NOMO-1 treated with DMSO at 0.1 percent for 48 hours (cell line): Measurements from ENCODE around the gene UBE2D4.
"Not testable (repeated sequence)": the region's sequence is repeated elsewhere in the genome, so short reads cannot be mapped to it uniquely, and the experiment has no call there.

Experiments used
- DNase-seq: peaks from one replicate; lab custom pipeline; 2025; ENCODE audit not compliant: unreplicated experiment; lab: John Stamatoyannopoulos, UW

Gene UBE2D4

DNA sequence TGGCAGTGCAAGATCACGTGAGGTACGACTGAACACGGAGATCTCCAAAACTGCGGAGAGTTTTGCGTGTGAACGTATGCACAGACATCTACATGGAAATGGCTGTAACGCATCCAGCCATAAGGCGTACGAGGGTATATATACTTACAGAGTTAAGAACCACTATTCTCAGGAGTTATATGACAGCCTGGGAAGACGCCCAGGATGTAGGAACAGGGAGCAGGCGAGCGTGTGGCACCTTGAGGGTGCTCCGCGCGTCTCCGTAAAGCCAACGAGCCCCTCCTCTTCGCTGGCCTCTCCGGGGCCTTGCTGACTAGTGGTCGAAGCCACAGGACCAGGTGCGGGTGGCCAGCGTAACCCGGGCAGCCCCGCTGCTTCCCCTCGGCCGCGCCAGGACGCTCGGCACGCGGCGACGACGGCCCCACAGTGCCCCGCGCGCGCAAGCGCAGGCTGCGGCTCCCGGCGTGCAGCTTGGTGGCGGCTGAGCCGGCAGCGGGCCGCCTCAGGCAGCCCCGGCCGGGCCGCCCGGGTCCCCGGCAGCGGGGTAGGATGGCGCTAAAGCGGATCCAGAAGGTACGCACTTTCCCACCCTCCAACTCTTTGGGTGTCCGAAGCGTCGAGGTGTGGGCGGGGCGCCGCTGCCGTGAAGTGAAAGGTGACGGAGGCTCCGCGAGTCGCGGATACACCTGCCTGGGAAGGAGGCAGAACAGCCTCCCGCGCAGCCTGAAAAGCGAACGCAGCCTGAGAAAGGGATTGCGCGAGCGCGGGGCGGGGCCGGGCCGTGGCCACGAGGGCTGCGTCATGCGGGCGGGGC lies at the start of gene UBE2D4:
UBE2D4 (plus strand) TSS at position 453 of the 814 bp plus-strand sequence; CDS start at position 550, 97 bp downstream.
- DNase-seq, result peak; percentile 78

GRCh38 chr7:43876976-43877745 lies 49.1 kb upstream of the UBE2D4 start:
- no peak for DNase-seq

DNA sequence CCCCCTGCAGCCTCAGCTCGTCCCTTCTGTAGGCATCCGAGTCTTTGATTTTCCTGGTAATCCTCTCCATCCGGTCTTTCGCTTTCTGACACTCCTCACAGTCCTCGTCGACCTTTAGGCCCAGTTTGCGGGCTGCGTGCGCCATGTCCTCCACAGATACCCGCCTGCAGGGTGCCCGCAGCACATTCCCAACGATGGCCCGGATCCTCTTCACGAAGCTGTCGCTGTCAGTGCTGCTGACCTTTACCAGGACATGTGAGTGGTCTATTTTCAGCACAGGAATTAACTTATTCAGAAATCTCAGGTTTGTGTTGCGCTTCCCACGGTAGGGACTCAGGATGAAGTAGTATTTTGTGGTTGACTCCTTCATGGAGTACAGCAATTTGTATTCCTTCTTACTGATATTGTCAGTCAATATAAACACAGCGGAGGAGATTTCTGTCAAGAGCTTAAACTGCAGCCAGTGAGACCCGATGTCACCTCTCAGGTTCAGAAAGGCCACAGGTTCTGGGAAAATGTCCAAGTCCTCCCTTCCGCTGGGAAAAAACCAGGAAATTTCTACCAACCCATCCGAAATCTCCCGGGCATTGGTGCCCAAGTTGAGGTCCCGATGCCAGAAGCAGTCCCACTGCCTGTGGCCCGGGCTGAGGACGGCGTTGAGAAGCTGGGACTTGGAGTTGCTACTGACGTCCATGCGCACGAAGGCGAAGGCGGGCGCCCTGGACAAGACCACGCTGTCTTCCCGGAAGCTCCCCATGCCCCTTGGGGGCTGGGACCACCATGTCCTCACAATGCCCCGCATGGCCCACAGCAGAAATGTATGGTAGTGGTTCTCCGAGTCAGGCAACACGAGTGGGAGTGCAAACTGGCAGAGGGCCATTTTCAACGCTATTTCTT lies 48.0 kb upstream of the UBE2D4 start:
- no peak for DNase-seq

DNA sequence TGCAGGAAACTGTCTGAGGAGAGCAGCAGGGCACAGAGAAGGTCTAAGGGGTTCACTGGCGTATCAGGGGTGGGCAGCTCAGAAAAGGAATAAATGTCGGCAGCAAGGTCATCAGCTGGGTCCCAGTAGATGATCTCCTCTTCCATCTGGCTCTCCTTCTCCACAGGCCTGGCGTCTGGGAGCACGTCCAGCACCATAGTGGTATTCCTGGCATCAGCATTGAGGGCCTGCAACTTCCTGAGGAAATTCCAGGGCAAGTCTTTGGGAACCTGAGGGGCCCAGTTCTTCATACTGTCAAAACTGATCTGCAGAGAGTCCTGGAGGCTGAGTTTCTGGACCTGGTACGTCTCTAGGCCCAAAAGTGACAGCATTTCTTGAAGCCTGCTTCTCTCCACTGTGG lies 47.4 kb upstream of the UBE2D4 start:
- no peak for DNase-seq

DNA sequence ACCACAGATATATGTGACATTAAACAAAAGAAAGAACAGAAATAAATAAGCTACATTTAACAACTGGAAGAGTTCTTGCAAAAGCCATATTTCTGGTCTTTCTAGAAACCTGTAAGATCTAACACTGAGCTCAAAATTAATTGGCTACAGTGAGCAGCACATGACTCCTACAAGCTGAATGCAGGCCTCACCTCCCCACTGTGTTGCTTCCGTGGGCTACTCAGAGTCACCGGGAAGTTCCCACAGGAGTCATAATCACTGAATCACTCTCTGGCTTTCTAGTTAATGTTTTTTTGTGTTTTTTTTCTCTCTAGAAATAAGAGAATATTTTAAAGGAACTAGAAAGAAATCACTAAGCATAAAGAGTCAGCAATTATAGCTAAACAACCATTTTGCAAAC lies 46.8 kb upstream of the UBE2D4 start:
- DNase-seq, result no peak

- DNase-seq, result no peak
These were observed 45.6 kb upstream of the UBE2D4 start for GRCh38 chr7:43880596-43880995.

DNA sequence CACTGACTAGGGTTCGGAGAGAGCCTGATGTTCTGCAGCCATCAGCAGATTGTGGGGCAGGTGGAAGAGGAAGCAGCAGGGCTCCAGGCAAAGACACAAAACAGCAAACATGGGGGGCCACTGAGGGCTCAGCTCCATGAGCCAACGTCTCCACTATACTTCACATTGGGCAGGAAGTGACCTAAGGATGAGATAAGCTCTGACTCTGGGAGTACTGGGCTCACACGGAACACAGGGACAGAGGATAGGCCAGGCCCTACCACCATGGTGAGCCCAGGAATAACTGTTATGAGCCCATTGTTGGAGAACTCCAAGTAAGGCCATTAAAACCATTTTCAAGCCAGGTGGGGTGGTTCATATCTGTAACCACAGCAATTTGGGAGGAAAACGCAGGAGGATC lies 42.0 kb upstream of the UBE2D4 start:
- DNase-seq, result no peak

GRCh38 chr7:43884617-43885016 lies 41.6 kb upstream of the UBE2D4 start:
- DNase-seq, result no peak

GRCh38 chr7:43888993-43889945 lies 37.0 kb upstream of the UBE2D4 start:
- no peak for DNase-seq

DNA sequence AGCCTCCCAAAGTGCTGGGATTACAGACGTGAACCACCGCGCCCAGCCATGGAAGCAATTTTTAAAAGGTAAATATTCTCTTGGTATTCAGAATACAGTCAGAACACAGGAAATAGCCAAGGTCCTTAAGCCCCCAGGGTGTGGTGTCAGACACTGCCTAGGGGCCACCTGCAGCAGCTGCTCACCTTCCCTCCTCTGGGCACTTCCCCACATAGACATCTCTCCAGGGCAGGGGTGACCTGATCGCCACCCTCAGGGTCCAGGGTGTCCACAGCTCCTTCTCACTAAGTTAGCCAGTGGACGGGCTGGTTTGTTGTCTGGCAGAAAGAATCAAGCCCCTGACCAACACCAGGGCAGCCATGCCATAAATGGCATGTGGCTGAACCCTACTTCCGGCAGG lies 35.8 kb upstream of the UBE2D4 start:
- DNase-seq, result no peak

DNA sequence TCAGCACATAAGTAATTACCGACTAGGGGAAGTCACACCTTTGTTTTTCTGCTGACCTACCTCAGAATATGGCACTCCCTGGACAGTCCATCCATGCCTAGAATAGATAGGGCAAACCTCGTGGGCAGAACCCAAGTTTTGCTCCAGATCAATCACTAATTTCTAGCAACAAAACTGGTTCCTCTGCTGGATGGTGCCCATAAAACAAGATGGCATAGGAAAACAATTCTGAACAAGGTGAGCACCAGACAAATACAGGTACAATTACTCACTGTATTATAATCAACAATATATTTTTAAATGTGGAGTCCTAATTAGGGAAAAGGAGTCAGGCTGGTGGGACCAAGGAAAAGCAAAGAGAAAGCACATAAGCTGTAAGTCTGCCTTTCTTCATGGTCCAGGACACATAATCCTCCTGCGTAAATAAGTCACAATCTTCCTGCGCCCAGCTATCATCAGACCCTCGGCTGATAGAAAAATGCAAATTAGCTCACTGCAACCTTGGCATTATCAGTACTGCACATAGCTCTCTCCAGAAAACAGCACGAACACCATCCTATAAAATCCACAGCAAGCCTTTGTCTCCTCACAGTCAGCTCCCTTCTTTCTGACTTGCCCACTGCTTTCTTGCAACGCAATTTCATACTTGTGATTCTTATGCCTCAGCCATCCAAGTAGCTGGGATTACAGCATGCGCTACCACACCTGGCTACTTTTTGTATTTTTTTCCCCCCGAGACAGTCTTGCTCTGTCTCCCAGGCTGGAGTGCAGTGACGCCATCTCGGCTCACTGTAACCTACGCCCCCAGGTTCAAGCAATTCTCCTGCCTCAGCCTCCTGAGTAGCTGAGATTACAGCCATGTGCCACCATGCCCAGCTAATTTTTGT lies 34.9 kb upstream of the UBE2D4 start:
- DNase-seq, result no peak

DNA sequence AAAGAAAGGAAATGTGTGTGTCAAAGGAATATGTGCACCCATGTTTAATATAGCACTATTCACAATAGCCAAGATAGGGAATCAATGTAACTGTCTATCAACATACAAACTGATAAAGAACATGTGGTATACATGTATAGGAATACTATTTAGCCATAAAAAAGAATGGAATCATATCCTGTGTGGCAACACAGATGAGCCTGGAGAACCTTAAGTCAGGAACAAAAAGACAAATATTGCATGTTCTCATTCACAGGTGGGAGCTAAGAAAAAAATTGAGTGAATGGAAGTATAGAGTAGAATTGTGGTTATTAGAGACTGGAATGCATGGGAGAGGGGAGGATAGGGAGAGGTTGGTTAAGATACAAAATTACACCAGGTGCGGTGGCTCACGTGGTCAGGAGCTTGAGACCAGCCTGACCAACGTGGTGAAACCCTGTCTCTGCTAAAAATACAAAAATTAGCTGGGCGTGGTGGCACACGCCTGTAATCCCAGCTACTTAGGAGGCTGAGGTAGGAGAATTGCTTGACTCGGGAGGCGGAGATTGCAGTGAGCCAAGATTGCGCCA lies 30.3 kb upstream of the UBE2D4 start:
- DNase-seq, result no peak

GRCh38 chr7:43898571-43898970 lies 27.7 kb upstream of the UBE2D4 start:
- not testable (repeated sequence) for DNase-seq

DNA sequence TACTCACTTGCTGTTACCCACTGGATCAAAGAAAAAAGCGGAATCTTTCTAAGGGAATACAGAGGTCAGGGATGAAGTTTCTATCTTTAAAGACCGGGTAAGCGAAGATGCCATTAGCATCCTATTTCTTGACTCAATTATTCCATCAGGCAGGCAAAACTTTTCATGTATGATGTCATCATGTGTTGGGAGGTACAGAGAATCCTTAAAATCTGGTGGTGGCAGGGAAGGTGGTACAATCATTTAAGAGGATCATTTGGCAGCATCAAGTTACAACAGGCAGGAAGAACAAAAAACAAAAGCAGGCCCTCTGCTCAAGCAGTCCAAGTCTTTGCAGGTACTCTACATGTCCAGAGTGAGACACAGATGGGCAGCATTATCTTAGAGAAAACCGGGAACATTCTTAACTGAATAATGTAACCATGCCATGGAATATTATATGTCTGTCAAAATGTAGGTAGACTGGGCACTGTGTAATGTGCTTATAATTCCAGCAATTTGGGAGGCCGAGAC lies 23.6 kb upstream of the UBE2D4 start:
- DNase-seq, result no peak

- DNase-seq, result no peak
These were observed 21.6 kb upstream of the UBE2D4 start for GRCh38 chr7:43904533-43905208.

DNA sequence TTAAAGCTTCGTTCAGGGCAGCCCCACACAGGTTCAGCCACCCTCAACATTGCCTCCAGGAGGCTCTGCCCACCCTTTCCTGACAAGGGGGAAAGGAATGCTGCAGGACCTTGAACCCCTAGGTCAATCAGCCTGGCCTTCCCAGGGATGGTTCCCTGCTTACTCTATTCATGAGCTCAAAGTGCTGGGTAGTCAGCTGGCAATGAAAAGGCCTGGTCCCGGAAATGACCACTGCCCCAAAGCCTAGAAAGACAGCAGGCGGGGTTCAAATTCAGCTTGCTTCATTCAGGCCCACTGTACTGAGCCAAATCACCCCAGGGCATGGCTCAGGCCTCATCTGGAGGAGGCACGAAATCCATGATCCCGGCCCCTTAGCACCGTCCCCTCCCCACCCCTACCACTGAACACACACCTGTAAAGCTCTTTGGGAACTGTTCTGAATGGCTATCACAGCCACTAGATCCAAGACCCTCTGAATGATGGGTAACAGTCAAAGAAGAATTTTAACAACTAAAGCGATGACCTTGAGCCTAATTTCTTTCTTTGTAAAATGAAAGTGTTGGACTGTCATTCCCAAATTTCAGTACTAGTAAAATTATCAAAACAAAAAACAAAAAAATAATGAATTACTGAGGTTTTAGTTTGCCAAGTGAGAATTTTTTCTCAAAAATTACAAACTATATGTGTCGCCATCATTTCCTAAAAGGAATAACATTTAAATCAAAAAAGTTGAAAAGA lies 20.9 kb upstream of the UBE2D4 start:
- no peak for DNase-seq

DNA sequence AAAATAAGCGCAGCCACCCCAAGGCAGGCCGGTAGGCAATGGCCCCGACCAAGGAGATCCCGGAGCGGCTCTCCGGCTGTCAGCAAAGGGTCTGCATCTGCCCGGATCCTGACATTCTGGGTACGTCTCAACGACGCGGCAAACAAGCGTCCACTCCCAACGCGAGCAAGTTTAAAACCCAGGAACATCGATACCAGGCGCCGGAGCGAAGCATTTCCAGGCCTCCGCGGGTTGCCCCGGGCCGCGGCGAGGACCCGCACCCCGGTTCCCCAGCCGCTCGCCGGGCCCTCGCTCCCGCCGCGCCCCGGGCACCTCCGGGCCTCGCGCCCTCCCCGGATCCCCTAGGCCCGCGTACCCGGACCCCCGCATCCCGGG lies 20.3 kb upstream of the UBE2D4 start:
- DNase-seq, result no peak
